ENCODE data around the gene CRYBG3. TPM values are rescaled to one million over a fixed set of nuclear protein-coding genes. Genes with fewer than 3 reads are reported as not detected.

The CRYBG3 gene
- total RNA-seq (2022; extraction: Qiagen RNA extraction; ENCODE audit: low read depth), result 6.8 to 8.8 TPM (median 7.9 TPM) in 5 replicates

GRCh38 chr3:97821774-97822358, at the start of gene CRYBG3:
Gene CRYBG3 (plus strand): TSS chr3:97822011. CDS start chr3:97822207, 196 bp downstream.

GRCh38 chr3:97971679-97972567, 150.1 kb downstream of the CRYBG3 start, which contains the start of gene RIOX2:
Gene RIOX2 (minus strand): TSS chr3:97972431. CDS start chr3:97967593, 4,838 bp downstream.

Other genes starting within 250 kb of the CRYBG3 start
- 5.3 to 7.9 TPM (median 6.5 TPM) in 5 replicates for gene ARL6, start 57.3 kb upstream of the CRYBG3 start, total RNA-seq (2022; extraction: Qiagen RNA extraction; ENCODE audit: low read depth)
- 26.6 to 34.9 TPM (median 32.3 TPM) in 5 replicates for gene RIOX2, start 150.4 kb downstream of the CRYBG3 start, total RNA-seq (2022; extraction: Qiagen RNA extraction; ENCODE audit: low read depth)
- not detected in 5 replicates for gene GABRR3, start 213.3 kb downstream of the CRYBG3 start, total RNA-seq (2022; extraction: Qiagen RNA extraction; ENCODE audit: low read depth)

Data from A549 treated with DMSO at 1 μM for 4 hours (cell line).